Bone marrow (tissue), 2 donors: Measurements from ENCODE around the gene SEMA6C.

Experiments used
- DNase-seq, 2 donors: peaks; one replicate each; lab custom pipeline; 2025; lab: John Stamatoyannopoulos, UW

SEMA6C gene

GRCh38 chr1:151158326-151158725 is 11.9 kb upstream of the SEMA6C start:
- DNase-seq, result no peak

DNA sequence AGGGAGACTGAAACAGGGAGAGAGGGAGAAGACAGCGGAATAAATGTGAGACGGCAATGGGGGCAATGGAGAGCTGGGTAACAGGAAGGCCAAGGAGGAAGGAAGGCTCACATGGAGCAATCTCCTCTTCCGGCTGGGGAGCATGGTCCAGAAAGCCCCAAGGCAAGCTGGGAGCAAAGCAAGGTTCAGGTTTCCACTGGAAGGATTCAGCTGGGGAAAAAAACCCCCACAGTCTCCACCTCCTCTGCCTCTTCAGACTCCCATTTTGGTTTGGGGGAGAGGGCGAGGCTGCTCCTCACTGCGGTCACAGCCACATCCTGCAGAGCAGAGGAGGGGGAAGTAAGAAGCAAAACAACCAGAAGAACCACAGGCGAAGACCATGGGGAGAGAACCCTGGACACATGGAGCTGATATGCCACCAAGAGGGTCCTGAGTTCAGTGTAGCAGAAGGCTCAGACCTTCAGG is 10.7 kb upstream of the SEMA6C start:
- DNase-seq, result peak in 1 of 2 donors; percentile 65

DNA sequence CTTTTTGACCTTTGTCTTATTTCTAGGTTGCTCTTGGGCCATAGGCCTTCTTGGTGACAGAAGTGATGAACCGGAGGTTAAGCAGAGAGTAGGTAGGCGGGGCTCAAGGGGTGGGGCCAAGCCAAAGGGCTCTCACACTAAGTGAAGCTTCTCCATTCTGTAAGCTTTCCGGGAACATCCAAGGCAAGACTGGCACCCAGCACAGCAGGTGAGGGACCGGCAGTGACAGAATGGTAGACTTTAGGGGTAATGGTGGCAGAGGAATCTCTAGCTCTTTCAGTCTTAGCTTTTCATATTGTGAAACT is 10.0 kb upstream of the SEMA6C start, which contains the start of gene TNFAIP8L2:
TNFAIP8L2 (plus strand) TSS at position 135 of the 305 bp plus-strand sequence. CDS start 2,049 bp downstream, outside the sequence.
- DNase-seq, result peak; percentile 34 to 60

DNA sequence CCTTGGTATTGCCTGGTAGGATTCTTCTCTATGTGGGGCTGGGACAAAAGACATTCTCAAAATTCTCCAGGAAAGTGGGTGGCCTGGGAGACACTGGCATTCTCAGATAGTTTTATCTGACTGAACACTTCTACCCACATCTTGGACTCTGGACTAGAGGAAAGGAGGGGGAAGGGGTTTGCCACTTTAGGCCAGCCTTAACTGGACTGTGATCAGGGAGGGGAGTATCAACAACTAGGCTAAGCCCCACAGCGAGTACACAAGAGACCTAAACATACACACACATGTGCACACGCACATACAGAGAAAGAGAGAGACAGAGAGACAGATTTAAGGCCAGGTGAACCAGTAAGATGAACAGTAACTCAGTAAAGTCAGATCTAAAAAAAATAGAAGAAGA is 1.2 kb upstream of the SEMA6C start:
- DNase-seq, result no peak

DNA sequence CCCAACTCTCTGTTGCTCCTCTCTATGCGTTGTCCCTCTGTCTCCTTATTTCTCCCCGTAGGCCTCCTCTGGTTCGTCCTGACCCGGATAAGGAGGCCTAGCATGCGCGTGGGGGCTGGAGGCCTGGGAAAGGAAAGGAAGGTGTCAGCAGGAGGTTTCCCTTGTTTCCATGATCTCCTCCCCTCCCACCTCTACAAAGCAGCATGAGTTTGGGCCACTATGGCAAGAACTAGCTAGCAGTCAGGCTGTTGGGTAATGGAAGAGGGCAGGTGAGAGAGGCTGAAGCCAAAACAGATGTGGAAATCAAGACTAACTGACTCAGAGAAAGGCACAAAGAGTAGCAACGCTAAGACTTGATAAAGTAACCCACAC is 687 bp upstream of the SEMA6C start:
- no peak for DNase-seq

DNA sequence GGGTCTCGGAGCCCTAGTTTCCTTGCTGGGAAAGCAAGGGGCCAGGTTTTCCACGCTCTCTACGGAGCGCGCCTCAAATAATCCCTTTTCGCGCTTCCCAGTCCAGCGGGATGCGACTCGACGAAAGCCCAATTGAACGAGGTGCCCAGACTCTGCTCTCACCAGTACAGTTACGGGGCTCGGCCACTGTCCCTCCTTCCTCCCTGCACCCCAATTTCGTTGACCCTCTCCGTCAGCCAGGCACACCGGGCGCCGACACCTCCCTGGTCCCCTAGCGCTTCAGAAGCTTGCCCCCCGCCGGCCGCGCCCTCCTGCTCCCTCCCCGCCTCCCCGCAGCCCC is 389 bp downstream of the SEMA6C start:
- no peak for DNase-seq

GRCh38 chr1:151145304-151146071 is 943 bp downstream of the SEMA6C start:
- DNase-seq, result no peak

DNA sequence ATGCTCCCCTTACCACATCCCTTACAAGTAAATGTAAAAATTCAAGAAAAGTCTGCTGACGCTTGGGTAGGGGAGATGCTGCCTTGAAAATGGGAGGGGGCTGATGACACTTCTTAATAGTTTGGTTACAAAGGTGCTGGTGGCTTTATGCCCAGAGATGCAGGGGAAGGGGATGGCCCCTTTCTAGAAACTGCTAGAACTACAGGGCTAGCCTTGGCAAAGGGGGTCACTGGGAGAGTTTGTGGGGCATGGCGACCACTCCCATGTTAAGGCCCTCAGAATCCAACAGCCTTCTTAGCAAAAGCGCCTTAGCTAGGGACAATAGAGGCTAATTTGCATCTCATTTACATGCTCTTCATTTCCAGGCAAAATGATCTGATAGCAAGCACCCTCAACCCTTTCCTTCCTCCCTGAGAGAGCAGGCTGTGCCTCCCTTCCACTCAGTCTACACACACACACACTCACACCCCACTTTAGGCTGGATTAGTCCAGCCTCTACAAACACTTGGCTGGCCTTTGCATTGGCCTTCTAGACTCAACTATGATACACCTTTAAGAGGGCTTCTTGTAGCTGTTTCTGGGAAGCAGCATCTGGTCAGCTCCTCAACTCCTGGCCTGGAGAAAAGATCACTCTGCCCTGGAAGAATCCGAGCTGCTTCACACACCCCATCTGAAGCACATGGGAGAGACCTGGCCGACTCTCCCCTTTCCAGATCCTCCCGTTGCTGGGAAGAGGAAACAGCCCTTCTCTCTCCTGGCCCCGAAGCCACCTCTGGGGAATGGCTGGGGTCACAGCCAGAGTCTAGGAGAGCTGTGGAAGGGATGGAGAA is 1.7 kb downstream of the SEMA6C start:
- DNase-seq, result no peak

GRCh38 chr1:151143986-151144385 is 2.4 kb downstream of the SEMA6C start:
- no peak for DNase-seq

DNA sequence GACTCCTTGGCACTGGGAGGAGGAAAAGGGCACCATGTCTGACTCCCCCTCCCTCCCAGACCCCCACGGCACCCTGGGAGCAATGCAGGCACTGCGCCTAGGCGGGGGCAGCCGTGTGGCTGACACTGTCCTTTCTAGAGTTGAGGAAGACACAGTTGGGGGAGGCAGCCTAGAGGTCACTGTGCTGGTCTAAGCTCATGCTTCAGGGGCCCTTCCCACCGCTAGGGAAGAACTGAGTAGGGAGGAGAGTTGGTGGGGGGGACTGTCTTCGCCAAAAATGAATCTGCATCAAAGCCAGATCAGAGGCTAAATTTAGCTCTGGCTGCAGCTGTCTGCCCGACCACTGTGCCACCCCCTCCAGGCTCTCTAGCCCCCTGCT is 3.4 kb downstream of the SEMA6C start:
- DNase-seq, result no peak

DNA sequence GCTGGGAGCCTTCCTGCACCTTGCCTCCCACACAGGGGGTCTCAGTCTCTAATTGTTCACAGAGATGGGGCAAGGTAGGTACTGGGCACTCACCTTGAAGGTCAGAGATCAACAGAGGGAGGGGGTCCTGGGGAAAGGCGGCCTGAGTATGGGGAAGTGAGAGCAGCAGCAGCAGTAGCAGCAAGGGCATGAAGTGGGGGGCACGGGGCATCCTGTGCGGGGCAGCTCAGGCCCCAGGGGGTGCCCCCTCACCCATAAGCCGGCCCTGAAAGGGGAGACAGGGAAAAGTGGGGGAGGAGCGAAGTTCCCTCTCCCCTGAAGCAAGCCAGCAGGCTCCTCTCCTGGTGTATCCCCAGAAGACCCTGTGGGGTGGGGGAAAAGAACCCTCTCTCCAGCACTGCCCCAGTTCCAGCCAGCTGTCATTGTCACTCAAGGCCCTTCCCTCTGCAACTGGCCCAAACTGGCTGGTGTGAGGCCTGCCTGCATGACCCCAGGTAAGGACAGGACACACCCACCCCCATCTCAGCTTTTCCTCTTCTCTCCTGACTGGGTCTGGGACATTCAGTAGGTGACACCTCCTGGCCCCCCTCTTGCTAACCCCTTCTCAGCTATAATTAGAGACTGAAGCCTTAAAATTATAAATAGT is 3.9 kb downstream of the SEMA6C start:
- DNase-seq, result no peak

- no peak for DNase-seq
Measured at GRCh38 chr1:151137789-151138188, 8.6 kb downstream of the SEMA6C start.

- no peak for DNase-seq
Measured at GRCh38 chr1:151135433-151136385, 10.7 kb downstream of the SEMA6C start.

- no peak for DNase-seq
Measured at GRCh38 chr1:151134991-151135390, 11.4 kb downstream of the SEMA6C start.

DNA sequence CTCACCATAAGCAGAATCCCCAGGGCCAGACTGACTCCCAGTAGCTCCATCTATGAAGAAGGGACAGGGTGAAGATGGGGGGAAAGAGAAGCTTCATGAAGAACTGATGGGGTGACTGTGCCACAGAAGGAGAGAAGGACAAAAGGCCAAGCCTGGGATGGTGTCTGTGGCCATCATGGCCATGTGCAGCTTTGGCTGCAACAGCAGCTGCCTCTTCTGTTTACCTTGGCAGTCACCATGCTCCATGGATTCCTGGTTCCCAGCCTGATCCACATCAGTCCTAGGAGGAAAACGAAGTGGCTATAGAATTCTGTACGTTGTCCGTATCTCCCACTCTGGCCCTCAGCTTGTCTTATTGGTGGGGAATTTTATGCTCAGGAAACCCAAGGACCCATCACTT is 12.0 kb downstream of the SEMA6C start:
- DNase-seq, result no peak

GRCh38 chr1:151133018-151133806 is 13.2 kb downstream of the SEMA6C start:
- no peak for DNase-seq

GRCh38 chr1:151132335-151133017 is 14.0 kb downstream of the SEMA6C start:
- DNase-seq, result no peak

DNA sequence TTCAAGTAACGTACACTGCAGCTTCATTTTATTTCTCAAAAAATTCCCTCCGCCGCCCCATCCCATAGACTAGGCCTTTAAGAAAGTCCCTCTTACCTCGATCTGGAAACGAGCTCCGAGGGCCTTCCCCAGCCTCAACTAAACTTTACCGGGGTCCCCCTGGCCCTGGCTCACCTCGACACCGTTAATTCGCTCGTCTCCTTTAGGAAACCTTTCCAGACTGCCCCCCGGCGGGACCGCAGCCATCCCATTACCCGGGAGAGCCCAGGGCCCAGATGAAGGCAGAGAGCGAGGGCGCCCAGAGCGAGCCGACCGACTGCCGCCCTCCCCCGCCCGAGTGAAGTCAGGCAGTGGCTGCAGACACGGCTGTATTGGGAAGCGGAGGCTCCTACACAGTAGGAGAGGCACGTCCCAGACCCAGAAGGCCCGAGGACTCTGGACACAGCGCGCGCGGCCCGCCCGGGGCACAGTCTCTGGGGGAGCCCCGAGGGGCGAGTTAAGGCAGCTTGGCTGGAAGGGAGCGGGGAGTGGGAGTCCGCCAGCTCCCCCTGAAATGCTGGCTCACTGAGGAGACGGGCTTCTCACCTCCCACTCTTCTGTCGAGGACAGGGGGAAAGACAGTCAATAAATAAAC is 14.6 kb downstream of the SEMA6C start:
- DNase-seq, result no peak

- peak in 1 of 2 donors; percentile 77 for DNase-seq
Measured at GRCh38 chr1:151130987-151131586, 15.3 kb downstream of the SEMA6C start.
